ENCODE results near the gene UBTF.

The UBTF gene

DNA sequence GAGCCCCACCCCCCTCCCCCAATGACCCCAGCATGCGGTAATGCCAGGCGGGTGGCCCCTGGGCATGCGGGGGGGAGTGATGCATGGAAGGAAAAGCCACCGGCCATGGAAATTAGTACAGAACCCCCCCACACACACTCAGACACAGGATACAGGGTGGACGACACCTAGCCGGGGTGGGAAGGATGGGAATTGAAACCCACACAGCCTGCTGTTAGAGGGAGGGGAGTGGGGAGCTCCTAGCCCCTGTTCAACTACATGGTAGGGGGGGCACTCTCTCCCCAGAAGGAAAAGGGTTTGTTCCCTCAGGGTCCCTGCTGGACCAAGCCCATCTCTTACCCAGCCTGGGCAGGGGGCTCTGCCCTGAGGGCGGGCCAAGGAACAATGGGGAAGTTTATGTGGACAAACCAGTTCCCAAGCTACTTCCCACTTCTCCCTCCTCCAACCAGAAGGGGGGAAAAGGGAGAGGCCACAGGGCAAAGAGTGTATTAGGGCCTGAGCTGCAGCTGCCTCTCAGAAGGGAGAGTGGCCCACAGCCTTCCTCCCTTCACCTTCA is 27.5 kb downstream of the UBTF start:
- DNase-seq (ENCODE audit: low read depth) = no peak

DNA sequence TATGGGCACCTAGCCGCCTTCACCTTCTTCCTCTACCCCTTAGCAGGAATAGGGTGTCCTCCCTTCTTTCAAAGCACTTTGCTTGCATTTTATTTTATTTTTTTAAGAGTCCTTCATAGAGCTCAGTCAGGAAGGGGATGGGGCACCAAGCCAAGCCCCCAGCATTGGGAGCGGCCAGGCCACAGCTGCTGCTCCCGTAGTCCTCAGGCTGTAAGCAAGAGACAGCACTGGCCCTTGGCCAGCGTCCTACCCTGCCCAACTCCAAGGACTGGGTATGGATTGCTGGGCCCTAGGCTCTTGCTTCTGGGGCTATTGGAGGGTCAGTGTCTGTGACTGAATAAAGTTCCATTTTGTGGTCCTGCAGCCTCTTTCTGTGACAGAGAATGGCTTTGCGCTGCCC is 28.1 kb downstream of the UBTF start:
- no peak for DNase-seq (ENCODE audit: low read depth)
- no peak overlapping the region for H3K4me3 ChIP-seq (ENCODE audit: low read depth, low read length)
- TF ChIP-seq POLR2A (IDR thresholded peaks at IDR 0.05; ENCODE audit: extremely low read depth, insufficient read length) (no peak), MYC (IDR thresholded peaks at IDR 0.05; ENCODE audit: low read depth, low read length) (no peak)
- TF ChIP-seq, protein P1, sequence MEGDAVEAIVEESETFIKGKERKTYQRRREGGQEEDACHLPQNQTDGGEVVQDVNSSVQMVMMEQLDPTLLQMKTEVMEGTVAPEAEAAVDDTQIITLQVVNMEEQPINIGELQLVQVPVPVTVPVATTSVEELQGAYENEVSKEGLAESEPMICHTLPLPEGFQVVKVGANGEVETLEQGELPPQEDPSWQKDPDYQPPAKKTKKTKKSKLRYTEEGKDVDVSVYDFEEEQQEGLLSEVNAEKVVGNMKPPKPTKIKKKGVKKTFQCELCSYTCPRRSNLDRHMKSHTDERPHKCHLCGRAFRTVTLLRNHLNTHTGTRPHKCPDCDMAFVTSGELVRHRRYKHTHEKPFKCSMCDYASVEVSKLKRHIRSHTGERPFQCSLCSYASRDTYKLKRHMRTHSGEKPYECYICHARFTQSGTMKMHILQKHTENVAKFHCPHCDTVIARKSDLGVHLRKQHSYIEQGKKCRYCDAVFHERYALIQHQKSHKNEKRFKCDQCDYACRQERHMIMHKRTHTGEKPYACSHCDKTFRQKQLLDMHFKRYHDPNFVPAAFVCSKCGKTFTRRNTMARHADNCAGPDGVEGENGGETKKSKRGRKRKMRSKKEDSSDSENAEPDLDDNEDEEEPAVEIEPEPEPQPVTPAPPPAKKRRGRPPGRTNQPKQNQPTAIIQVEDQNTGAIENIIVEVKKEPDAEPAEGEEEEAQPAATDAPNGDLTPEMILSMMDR (IDR thresholded peaks at IDR 0.05; ENCODE audit: low read depth, low read length) = no peak
- TF ChIP-seq, protein P2, sequence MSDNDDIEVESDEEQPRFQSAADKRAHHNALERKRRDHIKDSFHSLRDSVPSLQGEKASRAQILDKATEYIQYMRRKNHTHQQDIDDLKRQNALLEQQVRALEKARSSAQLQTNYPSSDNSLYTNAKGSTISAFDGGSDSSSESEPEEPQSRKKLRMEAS (IDR thresholded peaks at IDR 0.05; ENCODE audit: low read depth, low read length) = no peak

More for the DNA sequence above, 27.5 kb downstream of the UBTF start:
- TF ChIP-seq POLR2A (IDR thresholded peaks at IDR 0.05; ENCODE audit: extremely low read depth, insufficient read length) = no peak
- TF ChIP-seq MYC (IDR thresholded peaks at IDR 0.05; ENCODE audit: low read depth, low read length) = no peak
- TF ChIP-seq, protein P2 (IDR thresholded peaks at IDR 0.05; ENCODE audit: low read depth, low read length) = no peak
- TF ChIP-seq, protein P1 (IDR thresholded peaks at IDR 0.05; ENCODE audit: low read depth, low read length) = no peak
- H3K4me3 ChIP-seq (ENCODE audit: low read depth, low read length) = no peak overlapping the region

DNA sequence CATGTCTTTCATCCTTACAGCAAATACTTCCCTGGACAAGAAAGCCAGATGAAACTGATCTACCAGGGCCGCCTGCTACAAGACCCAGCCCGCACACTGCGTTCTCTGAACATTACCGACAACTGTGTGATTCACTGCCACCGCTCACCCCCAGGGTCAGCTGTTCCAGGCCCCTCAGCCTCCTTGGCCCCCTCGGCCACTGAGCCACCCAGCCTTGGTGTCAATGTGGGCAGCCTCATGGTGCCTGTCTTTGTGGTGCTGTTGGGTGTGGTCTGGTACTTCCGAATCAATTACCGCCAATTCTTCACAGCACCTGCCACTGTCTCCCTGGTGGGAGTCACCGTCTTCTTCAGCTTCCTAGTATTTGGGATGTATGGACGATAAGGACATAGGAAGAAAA is 29.0 kb downstream of the UBTF start:
- TF ChIP-seq MYC (IDR thresholded peaks at IDR 0.05; ENCODE audit: low read depth, low read length) (no peak), POLR2A (IDR thresholded peaks at IDR 0.05; ENCODE audit: extremely low read depth, insufficient read length) (no peak)
- TF ChIP-seq, protein P2 (IDR thresholded peaks at IDR 0.05; ENCODE audit: low read depth, low read length) = no peak
- TF ChIP-seq, protein P1 (IDR thresholded peaks at IDR 0.05; ENCODE audit: low read depth, low read length) = no peak
- H3K4me3 ChIP-seq (ENCODE audit: low read depth, low read length) = no peak overlapping the region
- no peak for DNase-seq (ENCODE audit: low read depth)

DNA sequence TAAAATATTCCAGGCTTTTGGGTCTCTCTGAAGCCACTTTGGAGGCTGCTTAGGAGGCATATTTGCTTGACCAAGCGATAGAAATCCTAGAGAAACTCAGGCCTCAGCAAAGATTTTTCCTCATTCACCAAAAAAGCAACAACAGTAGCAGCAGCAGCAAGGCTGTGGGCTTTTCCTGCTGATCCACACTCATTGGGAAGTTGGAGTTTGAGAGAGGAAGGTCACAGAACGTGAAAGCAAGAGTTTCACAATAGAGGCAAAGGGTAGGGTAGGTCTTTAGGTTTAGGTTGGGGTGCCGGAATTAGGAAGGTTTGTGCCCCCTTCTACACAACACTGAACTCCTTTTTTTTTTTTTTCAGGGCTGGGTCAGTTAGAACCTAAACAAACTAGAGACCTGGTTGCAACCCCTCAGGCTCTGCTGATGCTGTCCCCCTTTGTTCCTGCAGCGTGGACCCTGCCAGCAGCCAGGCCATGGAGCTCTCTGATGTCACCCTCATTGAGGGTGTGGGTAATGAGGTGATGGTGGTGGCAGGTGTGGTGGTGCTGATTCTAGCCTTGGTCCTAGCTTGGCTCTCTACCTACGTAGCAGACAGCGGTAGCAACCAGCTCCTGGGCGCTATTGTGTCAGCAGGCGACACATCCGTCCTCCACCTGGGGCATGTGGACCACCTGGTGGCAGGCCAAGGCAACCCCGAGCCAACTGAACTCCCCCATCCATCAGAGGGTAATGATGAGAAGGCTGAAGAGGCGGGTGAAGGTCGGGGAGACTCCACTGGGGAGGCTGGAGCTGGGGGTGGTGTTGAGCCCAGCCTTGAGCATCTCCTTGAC is 30.7 kb downstream of the UBTF start:
- no peak overlapping the region for H3K4me3 ChIP-seq (ENCODE audit: low read depth, low read length)
- no peak for DNase-seq (ENCODE audit: low read depth)
- TF ChIP-seq MYC (IDR thresholded peaks at IDR 0.05; ENCODE audit: low read depth, low read length) (no peak), POLR2A (IDR thresholded peaks at IDR 0.05; ENCODE audit: extremely low read depth, insufficient read length) (no peak)
- TF ChIP-seq, protein P2 (IDR thresholded peaks at IDR 0.05; ENCODE audit: low read depth, low read length) = no peak
- TF ChIP-seq, protein P1 (IDR thresholded peaks at IDR 0.05; ENCODE audit: low read depth, low read length) = no peak

DNA sequence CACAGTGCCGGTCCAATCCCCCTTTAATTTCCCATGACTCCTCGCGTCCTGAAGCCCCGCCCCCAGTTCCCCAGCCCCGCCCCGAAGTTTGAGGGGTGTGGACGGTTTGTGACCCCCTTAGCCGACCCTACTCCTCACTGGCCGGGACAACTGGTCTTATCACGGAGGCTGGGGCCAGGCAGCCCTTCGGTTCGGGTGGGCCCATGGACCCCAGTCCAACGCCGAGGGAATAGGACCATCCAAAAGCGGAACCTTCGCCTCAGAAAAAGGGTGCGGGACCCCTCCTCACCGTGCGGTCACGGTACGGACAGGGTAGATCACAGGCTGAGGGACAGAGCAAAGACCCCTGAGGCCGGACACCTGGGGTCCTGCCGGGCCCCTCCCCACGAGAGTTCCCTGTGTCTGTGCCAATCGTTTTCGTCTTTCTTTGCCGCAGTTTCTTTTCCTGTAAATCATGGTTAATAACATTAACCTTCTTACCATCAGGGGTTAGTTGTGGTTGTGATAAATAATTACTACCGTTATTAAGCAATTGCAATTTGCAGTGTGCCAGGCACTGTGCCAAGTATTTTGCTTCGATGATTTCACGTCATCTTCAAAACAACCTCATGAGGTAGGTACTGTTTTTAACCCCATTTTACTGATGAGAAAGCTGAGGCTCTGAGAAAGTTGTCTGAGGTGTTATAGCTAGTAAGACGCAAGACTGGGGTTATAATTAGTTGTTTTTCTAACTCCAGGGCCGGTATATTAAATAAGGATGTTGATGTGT is 32.2 kb downstream of the UBTF start:
- H3K4me3 ChIP-seq (ENCODE audit: low read depth, low read length) = peak overlapping the region; percentile 93
- no peak for DNase-seq (ENCODE audit: low read depth)

More for the DNA sequence above, 32.2 kb downstream of the UBTF start:
- TF ChIP-seq, protein P1 (IDR thresholded peaks at IDR 0.05; ENCODE audit: low read depth, low read length) = no peak
- TF ChIP-seq POLR2A (IDR thresholded peaks at IDR 0.05; ENCODE audit: extremely low read depth, insufficient read length) (no peak), MYC (IDR thresholded peaks at IDR 0.05; ENCODE audit: low read depth, low read length) (no peak)
- TF ChIP-seq, protein P2 (IDR thresholded peaks at IDR 0.05; ENCODE audit: low read depth, low read length) = no peak

All from NB4 (cell line).